Cerebellar cortex (tissue), 1 donor: ENCODE results near the gene COPB2.

Experiments used
- DNase-seq: peaks from one replicate; pipeline ENCODE4 v3.0.0-alpha.2; 2015; ENCODE audit warnings: low spot score

The COPB2 gene

DNA sequence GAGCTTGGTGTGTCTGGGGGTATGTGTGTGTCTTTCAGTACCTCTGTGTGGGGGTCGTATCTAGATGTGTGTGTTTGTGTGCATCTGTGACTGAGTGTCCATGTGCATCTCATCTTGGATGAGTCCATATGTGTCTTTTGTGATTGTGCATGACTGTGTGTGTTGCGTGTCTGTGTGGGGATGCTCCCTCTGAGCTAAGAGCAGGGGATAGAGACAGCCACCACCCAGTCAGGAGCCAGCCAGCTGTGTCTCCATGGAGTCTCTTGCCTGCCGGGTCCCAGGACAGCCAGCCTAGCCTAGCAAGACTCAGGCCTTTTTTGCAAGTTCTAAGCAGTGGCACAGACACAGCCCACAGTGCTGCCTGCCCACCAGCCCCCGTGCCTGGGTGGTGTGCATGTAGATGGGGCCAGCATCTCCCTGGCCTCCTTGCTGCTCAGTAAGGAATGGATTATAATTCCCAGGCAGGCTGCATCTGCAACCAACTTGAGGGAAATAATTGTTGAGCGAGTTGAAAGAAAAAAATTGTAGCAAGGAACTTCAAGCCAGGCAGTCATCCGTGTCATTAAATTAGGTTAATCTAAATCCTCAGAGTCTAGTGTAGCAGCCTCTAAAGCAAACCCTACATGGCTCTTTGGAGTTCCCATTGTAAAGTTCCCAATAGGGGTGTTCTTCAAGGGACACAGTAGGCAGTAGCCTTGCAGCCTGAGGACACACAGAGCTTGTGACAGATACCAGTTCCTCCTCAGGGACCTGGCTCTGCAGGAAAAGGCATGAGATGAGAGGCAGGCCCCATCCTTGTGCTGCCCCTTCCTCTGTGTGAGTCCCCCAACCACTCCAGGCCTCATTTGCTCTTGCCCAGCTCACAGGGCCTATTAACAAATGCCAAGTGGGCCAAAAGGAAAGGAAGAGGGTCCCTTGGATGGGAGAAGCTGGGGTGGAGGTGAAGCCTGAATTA, 81.6 kb downstream of the COPB2 start:
- DNase-seq, result no peak
